Activated T-cell treated with anti-CD3 and anti-CD28 coated beads, Interleukin-2, amount 50 U/mL, for 48 hours (primary cell): Measurements from ENCODE around the gene ACVR1B.

Experiments
- DNase-seq, 2 experiments: peaks; one replicate each; pipeline ENCODE4 v3.0.0-alpha.2; 2020

The ACVR1B gene

DNA sequence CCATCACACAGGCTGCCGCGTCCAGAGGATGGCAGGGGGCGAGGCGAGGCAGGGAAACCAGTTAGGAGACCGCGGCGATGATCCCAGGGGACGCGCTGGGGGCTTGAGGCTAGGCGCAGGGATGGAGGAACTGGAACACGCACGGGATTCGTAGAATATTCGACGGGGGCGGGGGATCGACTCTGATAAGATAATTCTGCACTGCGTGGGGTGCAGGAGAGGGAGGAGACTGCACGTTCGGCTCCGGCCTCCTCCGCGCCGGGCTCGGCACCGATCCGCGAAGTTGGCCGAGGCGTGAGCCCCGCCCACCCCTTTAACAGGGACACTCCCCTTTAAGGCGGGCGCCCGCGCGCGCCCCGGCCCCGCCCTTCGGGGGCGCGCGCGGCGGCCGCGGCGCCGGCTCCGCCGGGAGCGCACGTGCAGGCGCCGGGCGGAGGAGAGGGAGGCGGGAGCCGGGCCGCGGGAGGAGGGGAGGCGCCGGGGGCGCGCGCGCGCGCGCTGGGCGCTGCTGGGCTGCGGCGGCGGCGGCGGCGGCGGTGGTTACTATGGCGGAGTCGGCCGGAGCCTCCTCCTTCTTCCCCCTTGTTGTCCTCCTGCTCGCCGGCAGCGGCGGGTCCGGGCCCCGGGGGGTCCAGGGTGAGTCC is at the start of gene ACVR1B:
ACVR1B (plus strand) TSS at position 501 of the 644 bp plus-strand sequence; CDS start at position 546, 45 bp downstream.
- peak; percentile 91 to 94 for DNase-seq

DNA sequence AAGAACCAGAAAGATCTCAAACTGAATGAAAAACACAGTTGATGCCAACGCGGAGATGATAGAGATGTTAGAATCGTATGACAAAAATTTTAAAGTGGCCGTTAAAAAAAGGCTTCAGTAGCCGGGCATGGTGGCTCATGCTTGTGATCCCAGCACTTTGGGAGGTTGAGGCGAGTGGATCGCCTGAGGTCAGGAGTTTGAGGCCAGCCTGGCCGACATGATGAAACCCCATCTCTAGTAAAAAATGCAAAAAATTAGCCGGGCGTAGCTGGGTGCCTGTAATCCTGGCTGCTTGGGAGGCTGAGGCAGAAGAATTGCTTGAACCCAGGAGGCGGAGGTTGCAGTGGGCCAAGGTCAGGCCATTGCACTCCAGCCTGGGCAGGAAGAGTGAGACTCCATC is 49.6 kb upstream of the ACVR1B start:
- no peak for DNase-seq

DNA sequence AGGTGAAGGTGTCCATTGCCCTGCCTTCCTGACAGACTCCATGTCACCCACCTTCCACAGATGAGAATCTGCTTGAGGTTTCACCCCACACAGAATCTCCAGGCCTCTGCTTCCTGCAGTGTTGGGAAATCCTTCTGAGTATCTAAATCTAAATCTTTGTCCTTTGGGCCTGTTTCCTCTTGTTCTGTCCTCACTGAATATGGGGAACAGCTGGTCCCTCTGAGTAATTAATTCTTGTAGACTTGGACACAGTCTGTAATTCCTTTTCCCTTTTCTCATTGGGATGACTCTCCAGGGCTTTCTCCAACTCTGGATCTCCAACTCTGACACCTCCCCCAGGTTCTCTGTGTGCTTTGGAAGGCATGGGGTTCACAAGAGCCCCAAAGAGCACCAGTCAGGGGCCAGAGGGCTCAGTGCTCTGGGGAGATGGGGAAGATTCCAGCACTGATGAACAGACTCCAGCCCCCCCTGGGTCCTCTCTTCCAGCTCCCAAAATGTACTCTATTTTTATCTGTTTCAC is 46.5 kb upstream of the ACVR1B start:
- DNase-seq, result no peak

DNA sequence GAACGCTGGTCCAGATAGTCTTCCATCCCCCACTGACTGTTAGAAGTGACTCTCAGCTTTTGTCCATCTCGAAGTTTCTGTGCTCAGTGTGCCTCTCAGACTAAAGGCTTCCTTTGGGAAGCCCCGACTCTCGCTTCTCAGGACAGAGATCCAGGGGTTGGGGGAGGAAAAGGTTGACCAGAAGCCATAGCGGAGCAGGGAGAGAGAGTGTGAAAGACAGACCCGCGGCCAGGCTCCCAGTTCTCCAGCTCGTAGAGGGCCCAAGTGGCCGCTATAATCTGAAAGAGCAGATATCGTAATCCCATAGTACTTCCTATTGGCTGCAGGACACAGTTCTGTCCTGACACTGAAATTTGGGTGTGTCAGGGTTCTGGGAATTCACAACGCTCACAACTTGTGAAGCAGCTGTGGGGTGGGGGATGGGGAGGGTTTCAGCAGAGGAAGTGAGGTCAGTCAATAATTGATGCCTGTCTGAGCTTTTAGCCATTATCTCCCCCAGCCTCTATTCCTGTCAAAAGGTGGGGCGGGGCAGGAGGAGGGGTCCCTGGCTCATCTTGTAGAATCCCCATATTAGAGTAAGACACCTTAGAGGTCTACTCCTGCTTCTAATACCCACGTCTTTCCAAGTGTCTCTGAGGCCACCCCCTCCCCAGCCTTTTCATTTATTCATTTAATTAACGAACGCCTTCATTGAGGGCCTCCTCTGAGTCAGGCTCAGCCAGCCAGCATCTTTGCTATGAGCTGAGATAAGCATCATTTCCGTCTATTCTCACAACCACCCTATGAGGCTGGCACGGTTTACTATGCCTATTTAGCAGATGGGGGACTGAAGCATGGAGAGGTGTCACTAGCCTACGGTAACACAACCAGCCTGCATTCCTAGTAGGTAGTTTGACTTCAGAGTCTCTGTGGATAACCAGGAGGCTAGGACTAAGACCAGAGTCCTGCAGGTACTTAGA is 45.7 kb upstream of the ACVR1B start:
- no peak for DNase-seq

DNA sequence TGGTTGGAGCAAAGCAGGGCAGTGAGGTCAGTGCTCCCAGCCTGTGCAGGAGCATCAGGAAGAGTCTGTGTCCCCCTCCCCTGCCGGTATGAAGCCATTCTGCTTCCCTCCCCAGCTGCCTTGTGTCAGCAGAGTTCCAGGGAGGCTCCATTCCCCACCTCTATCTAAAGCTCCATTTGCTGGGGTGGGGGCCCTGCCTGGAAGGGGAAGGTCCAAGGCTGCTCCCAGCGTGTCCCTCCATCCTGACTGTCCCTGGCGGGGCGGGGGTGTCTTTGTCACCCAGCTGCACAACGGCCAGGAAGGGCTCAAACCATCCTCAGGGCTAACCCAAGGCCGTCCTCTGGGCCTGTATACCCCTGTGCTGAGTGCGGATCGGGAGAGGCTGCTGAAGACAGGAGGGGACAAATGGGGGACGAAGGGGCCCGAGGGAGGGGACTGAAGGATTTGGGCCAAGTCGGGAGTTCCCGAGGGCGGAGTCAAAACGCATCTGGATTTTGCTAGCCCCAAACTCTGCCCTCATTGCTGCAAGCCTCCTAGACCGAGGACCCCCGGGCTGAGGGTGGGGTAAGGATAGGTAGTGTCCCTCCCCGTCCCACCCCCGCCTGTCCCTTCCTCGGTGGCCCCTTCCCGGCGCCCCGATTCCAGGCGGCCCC is 44.9 kb upstream of the ACVR1B start:
- DNase-seq, result no peak

DNA sequence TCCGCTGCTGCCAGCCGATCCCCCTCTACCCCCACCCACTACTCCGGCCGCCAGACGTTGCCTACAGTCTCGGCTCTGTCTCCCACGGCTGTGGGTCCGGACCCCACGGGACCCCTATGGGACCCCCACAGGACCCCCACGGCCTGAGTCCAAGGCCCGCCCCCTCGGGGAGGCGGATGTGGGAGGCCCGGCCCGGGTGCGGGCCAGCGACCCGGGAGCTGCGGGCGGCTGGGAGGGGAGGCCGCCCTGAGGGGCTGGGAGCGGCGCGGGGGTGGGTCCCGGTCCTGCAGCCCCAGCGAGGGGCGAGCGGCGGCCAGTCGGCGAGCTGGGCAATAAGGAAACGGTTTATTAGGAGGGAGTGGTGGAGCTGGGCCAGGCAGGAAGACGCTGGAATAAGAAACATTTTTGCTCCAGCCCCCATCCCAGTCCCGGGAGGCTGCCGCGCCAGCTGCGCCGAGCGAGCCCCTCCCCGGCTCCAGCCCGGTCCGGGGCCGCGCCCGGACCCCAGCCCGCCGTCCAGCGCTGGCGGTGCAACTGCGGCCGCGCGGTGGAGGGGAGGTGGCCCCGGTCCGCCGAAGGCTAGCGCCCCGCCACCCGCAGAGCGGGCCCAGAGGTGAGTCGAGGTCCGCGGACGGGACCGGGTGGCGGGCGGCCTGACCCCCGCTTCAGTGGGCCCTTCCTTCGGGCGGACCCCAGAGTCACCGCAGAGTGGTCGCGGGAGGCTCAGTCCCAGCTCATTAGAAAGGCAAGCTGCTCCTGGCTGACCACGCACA is 44.2 kb upstream of the ACVR1B start, which contains the start of gene ACVRL1:
ACVRL1 (plus strand) TSS at position 422 of the 773 bp plus-strand sequence. CDS start 4,971 bp downstream, outside the sequence.
- DNase-seq, result no peak

DNA sequence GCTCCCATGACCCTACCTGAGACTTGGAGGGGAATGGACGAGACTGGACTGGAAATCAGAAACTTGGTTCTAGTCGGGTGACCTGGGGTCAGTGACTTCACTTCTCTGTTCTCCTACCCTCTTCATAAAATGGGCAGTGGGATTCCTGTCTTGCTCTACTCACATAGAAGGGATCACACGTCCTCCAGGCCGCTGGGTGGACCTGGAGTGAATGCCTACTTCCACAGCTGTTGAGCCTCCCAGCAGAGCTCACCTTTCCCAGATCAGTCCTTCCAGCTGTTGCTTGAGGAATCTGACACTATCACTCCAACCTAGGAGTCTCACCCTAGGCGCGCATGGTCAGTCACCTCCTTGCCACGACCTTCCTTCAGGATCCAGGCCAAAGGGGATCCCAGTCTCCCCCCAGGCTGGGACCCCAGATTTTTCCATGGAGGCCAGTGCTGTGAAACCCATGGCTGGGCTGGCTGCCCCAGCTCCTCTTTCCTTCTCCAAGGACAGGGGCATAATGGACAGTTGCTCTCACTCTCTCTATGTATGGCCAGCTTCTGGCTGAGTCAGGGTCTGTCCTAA is 43.6 kb upstream of the ACVR1B start:
- no peak for DNase-seq

DNA sequence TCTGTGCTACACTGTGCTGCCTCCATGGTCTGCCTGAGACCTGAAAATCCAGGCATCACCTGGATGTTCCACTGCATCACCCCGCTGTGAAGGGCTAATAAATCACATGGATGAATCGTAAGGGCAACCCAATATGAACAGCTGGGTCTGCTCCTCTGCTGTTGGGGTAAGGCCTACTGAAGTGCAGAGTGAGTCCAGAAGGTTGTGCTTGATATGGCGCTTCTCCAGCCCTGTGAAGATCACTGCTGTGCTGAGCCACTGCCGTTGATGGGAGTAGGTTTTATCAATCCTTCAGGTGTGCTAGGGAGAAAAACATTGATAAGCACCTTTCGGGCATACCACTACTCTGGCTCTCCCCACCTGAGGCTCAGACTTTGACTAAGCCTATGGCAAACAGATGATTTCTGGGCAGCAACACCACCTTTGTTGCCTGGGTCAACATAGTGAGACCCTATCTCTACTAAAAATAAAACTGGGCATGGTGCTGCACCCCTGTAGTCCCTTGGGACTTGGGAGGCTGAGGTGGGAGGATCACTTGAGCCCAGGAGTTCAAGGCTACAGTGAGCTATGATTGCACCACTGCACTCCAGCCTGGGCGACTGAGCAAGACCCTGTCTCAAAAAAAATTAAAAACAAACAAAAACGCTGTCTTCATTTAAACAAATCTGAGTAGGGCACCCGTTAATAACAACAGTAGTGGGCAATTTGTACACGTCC is 42.5 kb upstream of the ACVR1B start:
- no peak for DNase-seq

DNA sequence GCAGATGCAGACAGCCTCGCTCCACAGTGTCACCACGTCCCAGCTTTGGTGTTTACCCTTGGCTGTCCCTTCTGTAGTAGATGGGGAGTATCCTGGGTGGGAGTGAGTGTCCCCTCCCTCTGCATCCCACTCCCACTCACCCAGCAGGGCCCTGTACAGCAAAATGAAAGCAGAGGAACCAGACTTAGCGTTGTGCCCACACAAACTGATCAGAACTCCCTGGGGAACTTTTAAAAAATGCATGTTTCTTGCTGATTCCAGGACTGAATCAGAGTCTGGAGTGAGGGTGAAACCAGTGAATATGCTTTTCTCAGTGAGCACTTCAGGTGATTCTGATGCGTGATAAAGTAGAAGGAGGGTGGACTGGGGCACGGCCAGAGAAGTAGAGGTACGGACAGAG is 41.3 kb upstream of the ACVR1B start:
- no peak for DNase-seq

DNA sequence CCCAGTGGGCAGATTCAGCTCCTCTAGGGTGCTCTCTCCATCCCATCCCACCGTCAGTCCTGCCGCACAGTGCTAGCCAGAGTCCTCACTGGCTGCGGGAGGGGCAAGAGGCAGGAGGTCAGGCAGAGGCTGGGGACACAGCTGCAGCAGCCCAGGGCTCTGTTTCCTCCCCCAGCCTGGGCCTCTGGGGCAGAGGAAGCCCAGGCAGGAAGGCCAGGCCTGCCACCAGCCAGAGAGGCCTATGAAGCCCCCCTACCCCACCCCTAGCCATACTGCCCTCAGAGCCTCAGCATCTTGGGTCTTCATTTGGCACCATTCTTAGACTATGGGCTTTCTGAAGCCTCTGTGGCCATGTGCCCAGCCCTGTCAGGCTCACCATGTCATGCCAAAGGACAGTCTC is 40.8 kb upstream of the ACVR1B start:
- no peak for DNase-seq

DNA sequence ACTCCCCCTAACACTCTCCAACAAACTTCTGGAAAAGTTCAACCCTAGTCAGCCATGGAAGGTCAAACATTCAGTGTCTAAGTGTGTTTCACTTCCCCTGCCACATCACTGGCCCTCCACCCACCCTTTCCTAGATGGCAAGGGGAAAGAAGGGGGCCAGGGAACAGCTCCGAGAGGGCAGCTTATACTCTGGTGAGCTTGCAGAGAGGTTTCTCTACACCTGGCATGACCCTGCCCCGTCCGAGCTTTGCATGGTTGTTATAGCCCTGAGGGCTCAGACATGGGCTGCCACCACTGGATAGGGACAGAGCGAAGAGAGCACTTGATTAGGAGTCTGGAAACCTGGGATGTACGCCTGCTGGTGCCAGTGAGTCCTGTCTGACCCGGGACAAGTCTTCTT is 40.2 kb upstream of the ACVR1B start:
- no peak for DNase-seq

DNA sequence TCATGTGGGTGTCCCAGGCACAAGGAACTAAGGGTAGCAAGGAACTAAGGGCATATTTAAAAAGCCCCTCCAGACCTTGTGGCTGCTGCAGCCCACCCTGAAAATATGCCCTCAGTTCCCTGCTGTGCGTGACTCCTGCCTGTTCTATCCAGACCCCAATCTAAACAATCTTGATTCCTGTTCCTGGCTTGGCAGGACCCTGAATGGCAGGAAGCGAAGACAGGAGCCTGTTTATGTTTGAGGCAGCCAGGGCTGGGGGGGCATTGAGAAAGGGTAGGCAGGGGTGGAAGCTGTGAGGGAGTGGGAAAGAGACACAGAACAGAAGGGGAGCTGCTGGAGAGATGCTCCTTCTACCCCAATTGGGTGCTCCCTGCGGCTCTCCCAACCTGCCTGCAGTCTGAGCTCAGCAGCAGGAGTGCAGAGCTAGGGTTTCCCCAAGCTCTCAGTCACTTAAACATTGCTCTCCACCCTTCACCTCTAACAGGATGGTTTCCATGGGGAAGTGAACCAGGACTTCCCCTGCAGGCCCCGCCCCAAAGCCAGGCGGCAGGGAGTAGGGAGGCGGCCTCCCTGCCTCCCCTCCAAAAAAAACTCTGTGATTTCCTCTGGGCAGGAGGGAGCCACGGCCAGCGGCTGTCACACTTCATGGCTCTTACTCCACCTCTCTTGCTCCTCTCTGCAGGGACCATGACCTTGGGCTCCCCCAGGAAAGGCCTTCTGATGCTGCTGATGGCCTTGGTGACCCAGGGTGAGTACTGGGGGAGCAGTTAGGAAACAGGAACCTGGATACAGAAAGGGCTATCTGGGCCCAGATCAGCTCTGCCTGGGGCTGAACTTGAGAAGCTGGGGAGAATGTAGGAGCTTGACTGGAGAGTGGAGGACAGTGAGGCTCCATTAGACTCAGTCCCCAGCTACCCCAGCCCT is 39.4 kb upstream of the ACVR1B start:
- no peak for DNase-seq

DNA sequence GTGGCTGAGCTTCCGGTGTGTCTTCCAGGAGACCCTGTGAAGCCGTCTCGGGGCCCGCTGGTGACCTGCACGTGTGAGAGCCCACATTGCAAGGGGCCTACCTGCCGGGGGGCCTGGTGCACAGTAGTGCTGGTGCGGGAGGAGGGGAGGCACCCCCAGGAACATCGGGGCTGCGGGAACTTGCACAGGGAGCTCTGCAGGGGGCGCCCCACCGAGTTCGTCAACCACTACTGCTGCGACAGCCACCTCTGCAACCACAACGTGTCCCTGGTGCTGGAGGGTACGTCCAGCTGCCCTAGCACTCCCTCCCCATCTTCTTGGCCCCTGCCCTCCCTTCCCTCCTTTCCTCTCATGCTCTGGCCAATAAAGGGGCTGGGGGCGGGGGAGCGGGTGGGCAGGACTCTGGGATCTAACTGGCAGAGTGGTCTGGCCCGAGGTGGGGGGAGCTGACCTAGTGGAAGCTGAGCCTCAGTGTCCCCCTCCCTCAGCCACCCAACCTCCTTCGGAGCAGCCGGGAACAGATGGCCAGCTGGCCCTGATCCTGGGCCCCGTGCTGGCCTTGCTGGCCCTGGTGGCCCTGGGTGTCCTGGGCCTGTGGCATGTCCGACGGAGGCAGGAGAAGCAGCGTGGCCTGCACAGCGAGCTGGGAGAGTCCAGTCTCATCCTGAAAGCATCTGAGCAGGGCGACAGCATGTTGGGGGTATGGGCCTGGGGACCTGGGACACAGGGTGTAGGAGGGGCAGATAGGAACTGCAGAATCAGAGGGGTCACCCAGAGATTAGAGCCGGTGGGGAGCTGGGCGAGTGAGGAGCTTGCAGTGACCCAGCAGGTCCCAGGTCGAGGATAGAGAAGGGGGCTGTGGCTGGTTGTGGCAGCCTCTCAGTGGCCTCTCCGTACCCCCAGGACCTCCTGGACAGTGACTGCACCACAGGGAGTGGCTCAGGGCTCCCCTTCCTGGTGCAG is 38.1 kb upstream of the ACVR1B start:
- DNase-seq, result no peak

DNA sequence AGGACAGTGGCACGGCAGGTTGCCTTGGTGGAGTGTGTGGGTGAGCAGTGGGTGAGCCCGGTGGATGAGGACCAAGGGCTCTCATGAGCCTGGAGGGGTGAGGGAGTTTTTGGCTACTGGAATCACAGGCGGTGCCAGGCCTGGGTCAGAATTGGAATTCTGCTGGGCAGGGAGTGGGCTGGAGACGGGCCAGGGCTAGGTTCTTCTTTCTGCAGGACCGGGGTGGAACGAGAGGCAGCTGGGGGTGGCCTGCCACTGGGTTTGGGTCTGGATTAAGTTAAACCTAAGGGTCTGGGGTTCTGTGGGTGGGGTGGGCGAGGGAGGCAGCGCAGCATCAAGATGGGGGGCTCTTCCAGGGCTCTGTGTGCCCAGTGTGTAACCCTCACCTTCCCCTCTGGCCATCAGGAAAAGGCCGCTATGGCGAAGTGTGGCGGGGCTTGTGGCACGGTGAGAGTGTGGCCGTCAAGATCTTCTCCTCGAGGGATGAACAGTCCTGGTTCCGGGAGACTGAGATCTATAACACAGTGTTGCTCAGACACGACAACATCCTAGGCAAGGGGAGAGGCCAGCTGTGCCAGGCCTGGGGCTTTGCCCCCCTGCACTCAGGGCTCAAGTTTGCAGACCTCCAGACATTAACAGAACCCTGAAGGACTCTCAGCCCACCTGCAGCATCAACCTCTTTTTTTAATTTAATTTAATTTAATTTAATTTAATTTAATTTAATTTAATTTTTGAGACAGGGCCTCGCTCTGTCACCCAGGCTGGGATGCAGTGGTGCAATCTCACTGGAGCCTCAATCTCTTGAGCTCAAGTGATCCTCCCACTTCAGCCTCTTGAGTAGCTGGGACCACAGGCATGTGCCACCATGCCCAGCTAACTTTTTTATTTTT is 37.2 kb upstream of the ACVR1B start:
- no peak for DNase-seq

DNA sequence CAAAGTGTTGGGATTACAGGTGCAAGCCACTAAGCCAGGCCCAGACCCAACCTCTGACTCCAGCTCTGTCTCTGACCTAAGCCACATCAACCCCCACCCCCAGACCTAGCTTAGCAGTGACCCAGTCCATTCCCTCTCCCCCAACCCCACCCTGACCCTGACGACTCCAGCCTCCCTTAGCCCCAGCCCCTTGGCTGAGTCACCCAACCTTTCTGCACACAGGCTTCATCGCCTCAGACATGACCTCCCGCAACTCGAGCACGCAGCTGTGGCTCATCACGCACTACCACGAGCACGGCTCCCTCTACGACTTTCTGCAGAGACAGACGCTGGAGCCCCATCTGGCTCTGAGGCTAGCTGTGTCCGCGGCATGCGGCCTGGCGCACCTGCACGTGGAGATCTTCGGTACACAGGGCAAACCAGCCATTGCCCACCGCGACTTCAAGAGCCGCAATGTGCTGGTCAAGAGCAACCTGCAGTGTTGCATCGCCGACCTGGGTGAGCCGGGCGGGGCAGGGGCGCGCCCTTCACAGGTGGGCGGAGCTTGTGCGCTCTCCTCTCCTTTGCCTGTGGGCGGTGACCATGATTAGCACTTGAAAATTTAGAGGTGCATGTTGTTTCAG is 36.4 kb upstream of the ACVR1B start:
- DNase-seq, result no peak

DNA sequence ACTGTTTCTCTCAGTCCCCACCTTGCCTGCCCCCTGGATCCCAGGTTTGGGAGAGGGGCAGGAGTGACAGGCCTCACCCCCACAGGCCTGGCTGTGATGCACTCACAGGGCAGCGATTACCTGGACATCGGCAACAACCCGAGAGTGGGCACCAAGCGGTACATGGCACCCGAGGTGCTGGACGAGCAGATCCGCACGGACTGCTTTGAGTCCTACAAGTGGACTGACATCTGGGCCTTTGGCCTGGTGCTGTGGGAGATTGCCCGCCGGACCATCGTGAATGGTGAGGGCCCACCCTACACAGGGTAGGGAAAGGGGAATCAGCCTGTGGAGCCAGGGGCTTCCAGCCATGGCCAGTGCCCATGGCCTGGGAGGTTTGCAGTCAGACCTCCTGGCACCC is 35.5 kb upstream of the ACVR1B start:
- no peak for DNase-seq

DNA sequence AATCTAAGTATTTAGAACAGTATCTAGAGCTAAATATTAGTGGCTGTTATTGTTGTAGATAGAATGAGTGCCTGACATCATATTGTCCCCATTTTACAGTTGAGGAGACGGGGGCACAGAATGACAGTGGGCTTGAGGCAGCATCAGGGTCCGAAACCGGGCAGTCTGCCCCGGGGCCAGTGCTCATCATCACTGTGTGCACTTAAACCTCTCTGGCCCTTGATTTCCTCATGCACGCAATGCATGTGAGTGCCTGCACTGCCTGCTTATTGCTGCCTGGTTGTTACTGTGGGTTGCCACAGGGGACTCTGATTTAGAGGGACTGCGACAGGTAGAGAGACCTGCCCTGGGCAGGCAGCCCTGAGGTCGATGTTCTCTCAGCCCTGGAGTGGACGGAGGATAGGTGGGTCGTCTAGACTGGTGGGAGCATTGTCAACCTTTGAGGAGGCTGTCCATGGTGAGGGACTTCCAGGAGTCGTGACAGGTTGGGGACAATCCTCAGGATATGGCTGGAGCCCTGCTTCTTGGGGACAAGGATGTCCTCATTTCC is 34.4 kb upstream of the ACVR1B start:
- no peak for DNase-seq
